IMR-90 (cell line): ENCODE measurements around the gene RNF213. TPM values are rescaled to one million over a fixed set of nuclear protein-coding genes. Genes with fewer than 3 reads are reported as not detected.

Experiments used
- ATAC-seq: fragments of 200-7000 bp; cut with Tn5 transposase; 2 replicates; pipeline ENCODE4 v1.9.1; 2020; ENCODE audit warnings: low read depth, mild to moderate bottlenecking, moderate library complexity
- BruUV-seq: library from RNA; stranded (reverse); fragments of 400-500 nt; replicated peaks from 2 replicates; lab custom pipeline; 2021; lab: Mats Ljungman, UMichigan
- CTCF ChIA-PET: fragments of 300-600 bp; formaldehyde crosslinking; extraction: SDS; loops from one replicate; lab custom pipeline; 2021; ENCODE audit warnings: antibody characterized with exemption; lab: Yijun Ruan, JAX
- POLR2A ChIA-PET: fragments of 300-600 bp; sonication (Branson Sonifier 250); formaldehyde crosslinking; loops from one replicate; lab custom pipeline; 2022; ENCODE audit warnings: antibody characterized with exemption; ENCODE audit not compliant: unreplicated experiment; lab: Charles Lee
- DNase-seq: peaks from one replicate; pipeline ENCODE4 v3.0.0; 2013
- H2AFZ ChIP-seq: replicated peaks from 2 replicates; pipeline ENCODE3; 2013; ENCODE audit warnings: low read length, mild to moderate bottlenecking; ENCODE audit not compliant: poor library complexity
- H2AK5ac ChIP-seq: 2 replicates; pipeline ENCODE4 v1.6.1; 2013; ENCODE audit warnings: low read depth, low read length, inconsistent platforms
- H2AK9ac ChIP-seq: replicated peaks from 2 replicates; pipeline ENCODE3; 2013; ENCODE audit warnings: mild to moderate bottlenecking, low read depth, low read length, moderate library complexity; ENCODE audit not compliant: poor library complexity
- H2BK120ac ChIP-seq: 2 replicates; pipeline ENCODE4 v1.6.1; 2013; ENCODE audit warnings: low read depth, low read length, inconsistent platforms
- H2BK15ac ChIP-seq: 3 replicates; pipeline ENCODE4 v1.6.1; 2013; ENCODE audit warnings: low read depth, low read length, inconsistent platforms
- H2BK20ac ChIP-seq: 2 replicates; pipeline ENCODE4 v1.6.1; 2013; ENCODE audit warnings: low read depth, mild to moderate bottlenecking, inconsistent platforms, low read length, moderate library complexity
- H2BK5ac ChIP-seq: 2 replicates; pipeline ENCODE4 v1.6.1; 2013; ENCODE audit warnings: mild to moderate bottlenecking, low read depth, low read length, inconsistent platforms; ENCODE audit not compliant: poor library complexity, severe bottlenecking
- H3K14ac ChIP-seq: replicated peaks from 2 replicates; pipeline ENCODE4 v1.6.1; 2013; ENCODE audit warnings: low read depth, low read length, inconsistent platforms
- H3K18ac ChIP-seq: 2 replicates; pipeline ENCODE4 v1.6.1; 2013; ENCODE audit warnings: low read depth, low read length, control low read depth
- H3K23ac ChIP-seq: 2 replicates; pipeline ENCODE4 v1.6.1; 2013; ENCODE audit warnings: low read depth, low read length, inconsistent platforms
- H3K27ac ChIP-seq: 2 replicates; pipeline ENCODE4 v1.5.1; 2013; ENCODE audit warnings: mild to moderate bottlenecking, control low read depth, low read length; ENCODE audit not compliant: insufficient read depth
- H3K27me3 ChIP-seq: 2 replicates; pipeline ENCODE4 v1.6.1; 2013; ENCODE audit warnings: low read length; ENCODE audit not compliant: control insufficient read depth, insufficient read depth
- H3K36me3 ChIP-seq: 2 replicates; pipeline ENCODE4 v1.6.1; 2013; ENCODE audit warnings: low read length, mixed read lengths; ENCODE audit not compliant: control insufficient read depth, insufficient read depth
- H3K4ac ChIP-seq: 2 replicates; pipeline ENCODE4 v1.6.1; 2013; ENCODE audit warnings: low read depth, low read length, inconsistent platforms
- H3K4me1 ChIP-seq: 2 replicates; pipeline ENCODE4 v1.6.1; 2013; ENCODE audit warnings: low read length, mixed read lengths; ENCODE audit not compliant: control insufficient read depth, insufficient read depth
- H3K4me2 ChIP-seq: 2 replicates; pipeline ENCODE4 v1.6.1; 2013; ENCODE audit warnings: low read depth, mild to moderate bottlenecking, control low read depth, low read length, moderate library complexity
- H3K4me3 ChIP-seq: 2 replicates; pipeline ENCODE4 v1.5.1; 2013; ENCODE audit warnings: low read depth, mild to moderate bottlenecking, control low read depth, low read length, moderate library complexity; ENCODE audit not compliant: insufficient read depth
- H3K56ac ChIP-seq: 2 replicates; pipeline ENCODE4 v1.6.1; 2013; ENCODE audit warnings: low read length, inconsistent platforms; ENCODE audit not compliant: insufficient read depth; ENCODE audit errors: extremely low read depth
- H3K79me1 ChIP-seq, 2 experiments: 2 replicates each; pipeline ENCODE4 v1.6.1; 2013; ENCODE audit warnings: low read length in 2 of 2, inconsistent platforms in 1 of 2, low read depth in 1 of 2
- H3K9ac ChIP-seq: 2 replicates; pipeline ENCODE4 v1.6.1; 2013; ENCODE audit warnings: low read depth, low read length, control low read depth
- H3K9me1 ChIP-seq: 2 replicates; pipeline ENCODE4 v1.6.1; 2013; ENCODE audit warnings: low read length, inconsistent platforms; ENCODE audit not compliant: insufficient read depth
- H3K9me3 ChIP-seq: 2 replicates; pipeline ENCODE4 v1.6.1; 2013; ENCODE audit warnings: low read length; ENCODE audit not compliant: control insufficient read depth, insufficient read depth
- H4K20me1 ChIP-seq: 2 replicates; pipeline ENCODE4 v1.6.1; 2013; ENCODE audit warnings: low read length, inconsistent platforms; ENCODE audit not compliant: insufficient read depth
- H4K5ac ChIP-seq: 2 replicates; pipeline ENCODE4 v1.6.1; 2013; ENCODE audit warnings: mild to moderate bottlenecking, low read depth, low read length, control low read depth
- H4K8ac ChIP-seq, 2 experiments: 2 replicates each; pipeline ENCODE4 v1.6.1; 2013; ENCODE audit warnings: low read depth in 2 of 2, low read length in 2 of 2, control low read depth in 1 of 2, inconsistent platforms in 1 of 2
- H4K91ac ChIP-seq: 2 replicates; pipeline ENCODE4 v1.6.1; 2013; ENCODE audit warnings: low read depth, low read length, inconsistent platforms; ENCODE audit not compliant: insufficient read depth
- BHLHE40 ChIP-seq: fragments of 150-350 bp; IDR thresholded peaks from 2 replicates; pipeline ENCODE4 v1.6.1; 2016; ENCODE audit warnings: mild to moderate bottlenecking, low read depth, low read length
- CEBPB ChIP-seq: IDR thresholded peaks from 2 replicates; pipeline ENCODE4 v1.6.1; 2012; ENCODE audit warnings: low read depth, low read length, improper control_type of control experiment
- CTCF ChIP-seq: conservative IDR thresholded peaks from 2 replicates; pipeline ENCODE4 v1.5.1; 2012; ENCODE audit warnings: mild to moderate bottlenecking, low read depth, low read length, improper control_type of control experiment
- ELK1 ChIP-seq: fragments of 150-350 bp; IDR thresholded peaks from 2 replicates; pipeline ENCODE4 v1.6.1; 2016; ENCODE audit warnings: low read depth, mild to moderate bottlenecking, low read length, moderate library complexity, borderline replicate concordance
- FOS ChIP-seq: fragments of 150-350 bp; IDR thresholded peaks from 2 replicates; pipeline ENCODE4 v1.6.1; 2016; ENCODE audit warnings: low read depth, low read length
- MAFK ChIP-seq: IDR thresholded peaks from 2 replicates; pipeline ENCODE4 v1.6.1; 2012; ENCODE audit warnings: low read depth, low read length, improper control_type of control experiment
- MAZ ChIP-seq: IDR thresholded peaks from 2 replicates; pipeline ENCODE4 v1.6.1; 2012; ENCODE audit warnings: low read depth, mild to moderate bottlenecking, low read length, improper control_type of control experiment, moderate library complexity, borderline replicate concordance
- MXI1 ChIP-seq: IDR thresholded peaks from 2 replicates; pipeline ENCODE4 v1.6.1; 2012; ENCODE audit warnings: low read depth, mild to moderate bottlenecking, low read length, moderate library complexity, borderline replicate concordance
- NFE2L2 ChIP-seq: fragments of 150-350 bp; IDR thresholded peaks from 2 replicates; pipeline ENCODE4 v1.6.1; 2016; ENCODE audit warnings: low read depth, mild to moderate bottlenecking, low read length
- POLR2A ChIP-seq: IDR thresholded peaks from 2 replicates; pipeline ENCODE4 v1.6.1; 2012; ENCODE audit warnings: mild to moderate bottlenecking, low read depth, low read length
- RAD21 ChIP-seq: IDR thresholded peaks from 2 replicates; pipeline ENCODE4 v1.6.1; 2012; ENCODE audit warnings: low read length, improper control_type of control experiment
- RCOR1 ChIP-seq: IDR thresholded peaks from 2 replicates; pipeline ENCODE4 v1.6.1; 2012; ENCODE audit warnings: mild to moderate bottlenecking, low read length, improper control_type of control experiment; ENCODE audit not compliant: insufficient replicate concordance
- RFX5 ChIP-seq: IDR thresholded peaks from 2 replicates; pipeline ENCODE4 v1.8.0; 2012; ENCODE audit warnings: low read depth, mild to moderate bottlenecking, low read length, moderate library complexity
- SMC3 ChIP-seq: fragments of 150-350 bp; IDR thresholded peaks from 2 replicates; pipeline ENCODE4 v1.6.1; 2016; ENCODE audit warnings: low read depth, mild to moderate bottlenecking, antibody characterized with exemption, low read length, moderate library complexity
- USF2 ChIP-seq: fragments of 150-350 bp; IDR thresholded peaks from 2 replicates; pipeline ENCODE4 v1.6.1; 2017; ENCODE audit warnings: mild to moderate bottlenecking, antibody characterized with exemption, low read length, low read depth
- WGBS, 2 experiments: methylation state at CpG; one replicate each; pipeline versions ENCODE4 v1.1.5 to v1.1.7; 2013; ENCODE audit warnings: missing lambda C conversion rate in 2 of 2; ENCODE audit not compliant: insufficient read length in 1 of 2; ENCODE audit errors: extremely low coverage in 2 of 2; 5-methylcytosine and 5-hydroxymethylcytosine counted together
- dilution Hi-C: fragments of 300-500 bp; cut with HindIII; formaldehyde crosslinking; loops from one replicate; pipeline ENCODE4 v1.14.3; 2018; ENCODE audit warnings: low sequenced_read_pairs; ENCODE audit not compliant: unreplicated experiment
- in situ Hi-C: fragments of 300-500 bp; cut with MboI; formaldehyde crosslinking; loops from 3 replicates; pipeline ENCODE4 v1.14.3; 2019; ENCODE audit warnings: low sequenced_read_pairs, inconsistent platforms, mixed read lengths
- intact Hi-C: fragments of 100-400 bp; cut with micrococcal nuclease; formaldehyde crosslinking; loops from 2 replicates; pipeline ENCODE4 v1.10.0; 2022
- polyA plus RNA-seq, 3 experiments: library from polyadenylated mRNA; depleted of rRNA; stranded (reverse); fragments of >200 nt; gene quantifications; 2 replicates each; pipeline ENCODE4 v1.2.3, GENCODE V29; 2012; ENCODE audit warnings: low replicate concordance in 1 of 3
- total RNA-seq: library from RNA; depleted of rRNA; stranded (reverse); fragments of >200 nt; gene quantifications from 2 replicates; pipeline ENCODE4 v1.2.3, GENCODE V29; 2012

Gene RNF213
- total and polyA plus RNA-seq, 2 of the 4 experiments (the other 2 are of a cell fraction) = 23.4 to 36.0 TPM

- Histone ChIP-seq H3K9me3 (no peaks in the 10 kb centered on the region), H3K36me3 (no peaks in the 10 kb centered on the region), H3K14ac (no peak overlapping the region), H3K79me1 (0 out of 4 replicates have a peak, but pooled peaks cover 0 to 5% of the 10 kb centered on the region in 2 experiments), H3K18ac (no peak overlapping the region), H4K5ac (no peak overlapping the region), H4K20me1 (no peaks in the 10 kb centered on the region; the same call in 1 of the 2 replicates), H3K4me2 (no peak overlapping the region), H2AFZ (no peak overlapping the region), H2BK120ac (peak overlapping the region; percentile 19; the same call in 1 of the 2 replicates), H2BK20ac (no peak overlapping the region; the same call in 1 of the 2 replicates), H3K23ac (peak overlapping the region; percentile 38; the same call in 1 of the 2 replicates), H3K9me1 (peaks cover 6% of the 10 kb centered on the region; the same call in 1 of the 2 replicates), H2BK15ac (no peak overlapping the region; the same call in 2 of the 3 replicates), H2AK9ac (no peak overlapping the region), H2AK5ac (peak overlapping the region; percentile 15; the same call in 1 of the 2 replicates), H3K4me1 (peaks cover 20% of the 10 kb centered on the region), H4K8ac (no peak overlapping the region), H3K27me3 (peaks cover 11% of the 10 kb centered on the region; the same call in 1 of the 2 replicates), H3K9ac (no peak overlapping the region), H3K4ac (peak overlapping the region; percentile 50), H3K4me3 (no peak overlapping the region), H3K56ac (no peak overlapping the region), H3K27ac (no peak overlapping the region), H4K91ac (no peak overlapping the region; the same call in 1 of the 2 replicates), H2BK5ac (no peak overlapping the region)
- WGBS, 2 experiments = no CpG with 5 or more reads among the region's 4 CpGs
- BruUV-seq = no TSS peak
- no peak for DNase-seq
- intact Hi-C loops = no loop called here
- no peak for ATAC-seq
- TF ChIP-seq BHLHE40 = no peak; the same call in 1 of the 2 replicates
- no peak for TF ChIP-seq SMC3
- TF ChIP-seq CTCF = no peak
- no peak for TF ChIP-seq NFE2L2
- no peak for TF ChIP-seq RCOR1
- no peak for TF ChIP-seq USF2
- TF ChIP-seq RAD21 = no peak
- no peak for TF ChIP-seq RFX5
- TF ChIP-seq CEBPB = no peak
- TF ChIP-seq FOS = no peak
- no peak for TF ChIP-seq MXI1
- TF ChIP-seq POLR2A = no peak
- TF ChIP-seq MAZ = no peak
- no peak for TF ChIP-seq ELK1
- TF ChIP-seq MAFK = no peak
- in situ Hi-C loops = no loop called here
- dilution Hi-C loops = no loop called here
- POLR2A ChIA-PET = no interaction called here
- CTCF ChIA-PET = no interaction called here
Observed at GRCh38 chr17:80447790-80448189, 187.1 kb downstream of the RNF213 start.
